ENCODE results near the gene ITPRID2. TPM values are rescaled to one million over a fixed set of nuclear protein-coding genes. Genes with fewer than 3 reads are reported as not detected.
A peak's percentile ranks its signal among the peaks of the same experiment; 100 is the strongest.

ITPRID2 gene
- total RNA-seq, 6 donors from 2014 or later, result 125 to 770 (median 214) TPM

DNA sequence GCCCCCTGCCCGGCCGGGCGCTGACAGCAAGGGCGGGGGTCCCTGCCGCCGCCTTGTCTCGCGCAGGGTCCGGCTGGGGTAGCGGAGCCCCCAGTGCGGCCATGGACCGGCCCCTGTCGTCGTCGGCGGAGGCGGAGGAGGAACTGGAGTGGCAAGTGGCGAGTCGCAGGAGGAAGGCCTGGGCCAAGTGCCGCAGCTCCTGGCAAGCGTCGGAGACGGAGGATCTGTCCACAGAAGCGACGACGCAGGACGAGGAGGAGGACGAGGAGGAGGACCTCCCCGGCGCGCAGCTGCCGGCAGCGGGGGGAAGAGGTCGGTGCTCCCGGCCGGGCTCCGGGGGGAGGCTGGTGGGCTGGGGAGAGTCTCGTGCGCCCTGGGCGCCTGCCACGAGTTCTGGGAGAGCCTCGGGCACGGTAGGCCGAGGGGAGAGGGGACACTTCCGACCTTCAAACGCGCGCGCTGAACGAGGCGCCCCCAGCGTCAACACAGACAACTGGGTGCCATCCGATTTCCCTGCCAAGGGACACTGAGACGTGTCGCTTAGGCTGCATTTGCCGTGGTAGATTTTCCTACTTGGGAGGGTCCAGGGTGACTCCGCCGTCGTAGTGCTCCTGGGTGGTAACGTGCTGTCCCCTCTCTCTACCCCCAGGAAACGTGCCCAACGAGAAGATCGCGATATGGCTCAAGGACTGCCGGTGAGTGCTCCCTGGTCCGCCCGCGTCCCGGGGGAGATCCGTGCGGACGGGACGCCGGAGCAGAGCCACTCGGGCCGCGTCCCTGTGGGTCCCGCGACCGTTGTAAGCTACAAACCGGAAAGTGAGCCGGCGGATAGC, 652 bp downstream of the ITPRID2 start:
- TF ChIP-seq POLR2AphosphoS5 (IDR thresholded peaks at IDR 0.05), result peak; percentile 7 to 55
- TF ChIP-seq, protein P1, sequence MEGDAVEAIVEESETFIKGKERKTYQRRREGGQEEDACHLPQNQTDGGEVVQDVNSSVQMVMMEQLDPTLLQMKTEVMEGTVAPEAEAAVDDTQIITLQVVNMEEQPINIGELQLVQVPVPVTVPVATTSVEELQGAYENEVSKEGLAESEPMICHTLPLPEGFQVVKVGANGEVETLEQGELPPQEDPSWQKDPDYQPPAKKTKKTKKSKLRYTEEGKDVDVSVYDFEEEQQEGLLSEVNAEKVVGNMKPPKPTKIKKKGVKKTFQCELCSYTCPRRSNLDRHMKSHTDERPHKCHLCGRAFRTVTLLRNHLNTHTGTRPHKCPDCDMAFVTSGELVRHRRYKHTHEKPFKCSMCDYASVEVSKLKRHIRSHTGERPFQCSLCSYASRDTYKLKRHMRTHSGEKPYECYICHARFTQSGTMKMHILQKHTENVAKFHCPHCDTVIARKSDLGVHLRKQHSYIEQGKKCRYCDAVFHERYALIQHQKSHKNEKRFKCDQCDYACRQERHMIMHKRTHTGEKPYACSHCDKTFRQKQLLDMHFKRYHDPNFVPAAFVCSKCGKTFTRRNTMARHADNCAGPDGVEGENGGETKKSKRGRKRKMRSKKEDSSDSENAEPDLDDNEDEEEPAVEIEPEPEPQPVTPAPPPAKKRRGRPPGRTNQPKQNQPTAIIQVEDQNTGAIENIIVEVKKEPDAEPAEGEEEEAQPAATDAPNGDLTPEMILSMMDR (IDR thresholded peaks at IDR 0.05), result peak in 2 of 6 experiments; percentile 25 to 43
- TF ChIP-seq POLR2A (IDR thresholded peaks at IDR 0.05), result peak in 2 of 4 donors; percentile 52 to 73
- no peak for TF ChIP-seq EP300 (IDR thresholded peaks at IDR 0.05)
- Histone ChIP-seq H3K4me3 (peak overlapping the region; percentile 74 to 91 (median 85)), H3K9me3 (no peaks in the 10 kb centered on the region), H3K27me3 (no peaks in the 10 kb centered on the region), H3K36me3 (peaks cover 0 to 6% (median 0%) of the 10 kb centered on the region in 4 donors), H3K27ac (peak overlapping the region; percentile 98 to 99 (median 99)), H3K4me1 (peaks cover 35 to 46% (median 38%) of the 10 kb centered on the region in 4 donors)
- WGBS, 2 donors, result 0% methylated on average over 3 to 59 of the region's 83 CpGs
- ATAC-seq (ENCODE audit: low FRiP score in 2 of 2) (peak; percentile 85 to 86), DNase-seq (peak; percentile 76 to 94)

DNA sequence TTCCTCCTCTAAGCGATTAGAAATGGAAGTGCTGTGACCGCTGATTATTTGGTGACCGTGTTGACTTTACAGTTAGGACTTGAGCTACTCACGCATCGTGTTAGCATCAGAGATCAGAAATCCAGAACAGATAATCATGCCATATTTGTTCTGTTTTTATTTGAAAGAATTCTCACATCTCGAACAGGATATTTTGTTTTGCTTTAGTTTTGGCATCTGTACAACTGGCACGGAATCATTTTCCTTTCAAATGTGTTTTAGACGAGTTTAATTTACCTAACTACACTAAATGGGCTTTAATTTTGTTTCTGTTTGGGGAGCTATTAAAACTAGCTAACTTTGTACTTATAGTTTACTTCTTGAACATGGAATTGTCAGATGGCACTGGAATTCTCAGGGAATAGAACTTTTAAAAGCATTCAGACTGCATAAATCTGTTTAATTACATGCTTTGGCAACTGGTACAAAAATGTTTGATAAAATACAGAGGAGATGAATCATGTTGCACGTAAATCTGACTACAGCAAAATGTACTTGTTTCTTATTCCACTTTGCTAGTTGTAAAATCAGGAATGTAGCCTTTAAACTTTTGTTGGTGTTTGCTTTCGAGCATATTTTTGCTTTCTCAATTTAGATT, 1.4 kb downstream of the ITPRID2 start:
- ATAC-seq (ENCODE audit: low FRiP score in 2 of 2) (no peak), DNase-seq (no peak)
- peak overlapping the region; percentile 74 to 91 (median 85) for H3K4me3 ChIP-seq
- peaks cover 41 to 51% (median 44%) of the 10 kb centered on the region in 4 donors for H3K4me1 ChIP-seq
- TF ChIP-seq POLR2A (IDR thresholded peaks at IDR 0.05) (peak in 1 of 4 donors; percentile 4), EP300 (IDR thresholded peaks at IDR 0.05) (no peak), POLR2AphosphoS5 (IDR thresholded peaks at IDR 0.05) (no peak)
- TF ChIP-seq, protein P1 (IDR thresholded peaks at IDR 0.05), result no peak
- peaks cover 0 to 9% (median 0%) of the 10 kb centered on the region in 4 donors for H3K36me3 ChIP-seq
- no peaks in the 10 kb centered on the region for H3K27me3 ChIP-seq
- WGBS, 2 donors, result 5 to 6% methylated on average over 10 of the region's 10 CpGs
- H3K27ac ChIP-seq, result peak overlapping the region; percentile 98 to 99 (median 99)
- no peaks in the 10 kb centered on the region for H3K9me3 ChIP-seq

DNA sequence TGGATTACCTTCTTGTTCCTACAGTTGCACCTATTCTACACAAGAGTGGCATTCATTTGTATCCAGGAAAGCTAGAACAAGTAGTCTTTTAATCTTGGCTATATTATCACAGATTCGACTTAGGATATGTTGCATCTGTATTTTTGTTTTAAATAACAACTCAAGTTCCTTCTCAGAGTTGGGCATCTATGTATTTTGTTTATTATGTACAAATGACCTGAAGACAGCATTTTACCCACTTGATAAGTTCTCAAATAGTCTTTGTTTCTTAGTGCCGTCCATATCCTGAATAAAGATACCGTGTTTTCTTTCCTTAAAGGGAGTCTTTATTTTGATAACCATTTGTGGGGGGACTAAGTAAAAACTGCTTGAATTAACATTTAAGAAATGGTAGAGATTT, 2.9 kb downstream of the ITPRID2 start:
- Histone ChIP-seq H3K9me3 (no peaks in the 10 kb centered on the region), H3K36me3 (peaks cover 0 to 20% (median 4%) of the 10 kb centered on the region in 4 donors), H3K27ac (peak overlapping the region in 2 of 4 donors; percentile 98 to 99), H3K27me3 (no peaks in the 10 kb centered on the region), H3K4me1 (peaks cover 42 to 57% (median 46%) of the 10 kb centered on the region in 4 donors), H3K4me3 (peak overlapping the region; percentile 8 to 91 (median 77))
- TF ChIP-seq, protein P1 (IDR thresholded peaks at IDR 0.05), result no peak
- TF ChIP-seq POLR2A (IDR thresholded peaks at IDR 0.05), result no peak
- no peak for TF ChIP-seq EP300 (IDR thresholded peaks at IDR 0.05)
- TF ChIP-seq POLR2AphosphoS5 (IDR thresholded peaks at IDR 0.05), result no peak
- ATAC-seq (ENCODE audit: low FRiP score in 2 of 2) (no peak), DNase-seq (no peak)
- WGBS, 2 donors, result 38 to 54% methylated on average over 3 of the region's 3 CpGs

DNA sequence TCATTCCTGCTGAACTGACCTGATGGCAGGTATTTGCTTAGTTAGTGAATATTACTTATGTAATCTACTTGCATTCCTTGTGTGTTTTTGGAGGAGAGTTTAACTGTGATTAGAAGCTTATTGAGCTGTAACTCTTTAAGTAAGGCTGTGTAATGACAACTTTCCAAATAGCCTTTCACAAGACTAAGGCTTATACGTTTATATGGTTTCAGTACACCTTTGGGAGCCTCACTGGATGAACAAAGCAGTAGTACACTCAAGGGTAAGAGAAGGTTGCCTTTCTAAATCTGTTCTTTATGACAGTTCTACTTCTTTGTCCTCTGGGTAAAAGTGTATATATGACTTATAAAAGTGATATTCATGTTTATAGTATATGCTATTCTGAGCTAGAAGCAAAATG, 4.3 kb downstream of the ITPRID2 start:
- peaks cover 51 to 71% (median 52%) of the 10 kb centered on the region in 4 donors for H3K4me1 ChIP-seq

More for the DNA sequence above, 4.3 kb downstream of the ITPRID2 start:
- no peak for TF ChIP-seq POLR2A (IDR thresholded peaks at IDR 0.05)
- TF ChIP-seq, protein P1 (IDR thresholded peaks at IDR 0.05), result no peak
- TF ChIP-seq POLR2AphosphoS5 (IDR thresholded peaks at IDR 0.05), result no peak
- no peak for TF ChIP-seq EP300 (IDR thresholded peaks at IDR 0.05)
- peaks cover 3 to 34% (median 13%) of the 10 kb centered on the region in 4 donors for H3K36me3 ChIP-seq
- ATAC-seq (ENCODE audit: low FRiP score in 2 of 2) (no peak), DNase-seq (no peak)
- peak overlapping the region in 2 of 4 donors; percentile 4 to 99 for H3K27ac ChIP-seq
- 39 to 44% methylated on average over 1 of the region's 1 CpG for WGBS, 2 donors
- no peaks in the 10 kb centered on the region for H3K27me3 ChIP-seq
- H3K4me3 ChIP-seq, result peak overlapping the region in 2 of 4 donors; percentile 1 to 91
- H3K9me3 ChIP-seq, result no peaks in the 10 kb centered on the region
